Measurements from ENCODE around the gene FOXO3. TPM values are rescaled to one million over a fixed set of nuclear protein-coding genes. Genes with fewer than 3 reads are reported as not detected.

FOXO3 gene
- total RNA-seq, 1 donor from 2014 or later = 43.3 TPM

GRCh38 chr6:108608453-108609275, 47.9 kb downstream of the FOXO3 start:
- DNase-seq (ENCODE audit: extremely low spot score, unreplicated experiment) = no peak
- Mint-ChIP-seq H3K27ac (no peak overlapping the region), H3K9me3 (no peaks in the 10 kb centered on the region), H3K4me1 (ENCODE audit: unreplicated experiment) (peaks cover 45% of the 10 kb centered on the region), H3K27me3 (no peaks in the 10 kb centered on the region), H3K36me3 (peaks cover 4% of the 10 kb centered on the region), H3K4me3 (no peak overlapping the region)
- TF ChIP-seq CTCF (conservative IDR thresholded peaks at IDR 0.05) = no peak

GRCh38 chr6:108609276-108609769, 48.6 kb downstream of the FOXO3 start:
- Mint-ChIP-seq H3K4me1 (ENCODE audit: unreplicated experiment) (peaks cover 45% of the 10 kb centered on the region), H3K27ac (no peak overlapping the region), H3K27me3 (no peaks in the 10 kb centered on the region), H3K9me3 (no peaks in the 10 kb centered on the region), H3K4me3 (no peak overlapping the region), H3K36me3 (peaks cover 4% of the 10 kb centered on the region)
- no peak for TF ChIP-seq CTCF (conservative IDR thresholded peaks at IDR 0.05)
- no peak for DNase-seq (ENCODE audit: extremely low spot score, unreplicated experiment)

- Mint-ChIP-seq H3K27me3 (no peaks in the 10 kb centered on the region), H3K9me3 (no peaks in the 10 kb centered on the region), H3K4me1 (ENCODE audit: unreplicated experiment) (peaks cover 44% of the 10 kb centered on the region), H3K36me3 (peaks cover 4% of the 10 kb centered on the region), H3K4me3 (no peak overlapping the region), H3K27ac (no peak overlapping the region)
- no peak for DNase-seq (ENCODE audit: extremely low spot score, unreplicated experiment)
- TF ChIP-seq CTCF (conservative IDR thresholded peaks at IDR 0.05) = no peak
These were observed 49.6 kb downstream of the FOXO3 start for GRCh38 chr6:108610270-108610839.

GRCh38 chr6:108610957-108611586, 50.4 kb downstream of the FOXO3 start:
- TF ChIP-seq CTCF (conservative IDR thresholded peaks at IDR 0.05) = no peak
- DNase-seq (ENCODE audit: extremely low spot score, unreplicated experiment) = no peak
- peaks cover 37% of the 10 kb centered on the region for H3K4me1 Mint-ChIP-seq (ENCODE audit: unreplicated experiment)
- no peaks in the 10 kb centered on the region for H3K9me3 Mint-ChIP-seq
- H3K4me3 Mint-ChIP-seq = no peak overlapping the region
- H3K27me3 Mint-ChIP-seq = no peaks in the 10 kb centered on the region
- no peak overlapping the region for H3K27ac Mint-ChIP-seq
- H3K36me3 Mint-ChIP-seq = peaks cover 4% of the 10 kb centered on the region

- Mint-ChIP-seq H3K9me3 (no peaks in the 10 kb centered on the region), H3K4me1 (ENCODE audit: unreplicated experiment) (peaks cover 29% of the 10 kb centered on the region), H3K27me3 (no peaks in the 10 kb centered on the region), H3K27ac (no peak overlapping the region), H3K4me3 (no peak overlapping the region), H3K36me3 (peaks cover 4% of the 10 kb centered on the region)
- no peak for DNase-seq (ENCODE audit: extremely low spot score, unreplicated experiment)
- TF ChIP-seq CTCF (conservative IDR thresholded peaks at IDR 0.05) = no peak
These were observed 52.1 kb downstream of the FOXO3 start for GRCh38 chr6:108612852-108613251.

All from type B pancreatic cell (in vitro differentiated cells).